Measurements from ENCODE around the gene DAO.

Gene DAO

GRCh38 chr12:108833757-108834472 lies 46.0 kb upstream of the DAO start:
- no peak for TF ChIP-seq PATZ1 (CRISPR knock-in tag; IDR thresholded peaks at IDR 0.05; ENCODE audit: borderline replicate concordance)
- peak; percentile 72; the same call in 1 of the 2 replicates for TF ChIP-seq CSDC2 (CRISPR knock-in tag; IDR thresholded peaks at IDR 0.05)
- no peak for TF ChIP-seq ZNF565 (CRISPR knock-in tag; conservative IDR thresholded peaks at IDR 0.05; ENCODE audit: low read depth)
- TF ChIP-seq TSHZ2 (CRISPR knock-in tag; IDR thresholded peaks at IDR 0.05): no peak
- TF ChIP-seq BACH2 (CRISPR knock-in tag; IDR thresholded peaks at IDR 0.05; ENCODE audit: borderline replicate concordance): no peak
- no peak for TF ChIP-seq ZFP30 (CRISPR knock-in tag; IDR thresholded peaks at IDR 0.05)
- no peak for TF ChIP-seq ARNTL (CRISPR knock-in tag; IDR thresholded peaks at IDR 0.05; ENCODE audit: borderline replicate concordance, low read depth)
- TF ChIP-seq PPARA (CRISPR knock-in tag; IDR thresholded peaks at IDR 0.05; ENCODE audit: borderline replicate concordance): no peak
- no peak for TF ChIP-seq ISL1 (CRISPR knock-in tag; IDR thresholded peaks at IDR 0.05)
- TF ChIP-seq SNAI2 (CRISPR knock-in tag; IDR thresholded peaks at IDR 0.05): 0 out of 2 replicates have a peak, but pooled peaks have one; percentile 13

GRCh38 chr12:108835860-108836634 lies 43.8 kb upstream of the DAO start:
- no peak for ATAC-seq
- TF ChIP-seq BACH2 (CRISPR knock-in tag; IDR thresholded peaks at IDR 0.05; ENCODE audit: borderline replicate concordance) (no peak), CREB5 (CRISPR knock-in tag; IDR thresholded peaks at IDR 0.05; ENCODE audit: low read depth) (no peak), GLIS3 (CRISPR knock-in tag; IDR thresholded peaks at IDR 0.05) (no peak), SNAI2 (CRISPR knock-in tag; IDR thresholded peaks at IDR 0.05) (no peak), RARB (CRISPR knock-in tag; IDR thresholded peaks at IDR 0.05) (no peak), ISL1 (CRISPR knock-in tag; IDR thresholded peaks at IDR 0.05) (no peak; the same call in 1 of the 2 replicates), POU6F1 (CRISPR knock-in tag; IDR thresholded peaks at IDR 0.05; ENCODE audit: borderline replicate concordance, low read depth) (no peak), ESRRG (CRISPR knock-in tag; IDR thresholded peaks at IDR 0.05) (no peak), ZNF565 (CRISPR knock-in tag; conservative IDR thresholded peaks at IDR 0.05; ENCODE audit: low read depth) (no peak), ZFP3 (CRISPR knock-in tag; IDR thresholded peaks at IDR 0.05) (no peak), TCF4 (CRISPR knock-in tag; IDR thresholded peaks at IDR 0.05; ENCODE audit: borderline replicate concordance) (no peak), ZFP30 (CRISPR knock-in tag; IDR thresholded peaks at IDR 0.05) (no peak), CSRNP3 (CRISPR knock-in tag; IDR thresholded peaks at IDR 0.05) (no peak), TSHZ2 (CRISPR knock-in tag; IDR thresholded peaks at IDR 0.05) (no peak)

More at GRCh38 chr12:108833757-108834472, 46.0 kb upstream of the DAO start:
- no peak for ATAC-seq

All from SK-N-SH treated with all-trans-retinoic acid at 6 μM for 48 hours (cell line).